ENCODE results near the gene TMEM88. TPM values are rescaled to one million over a fixed set of nuclear protein-coding genes. Genes with fewer than 3 reads are reported as not detected.
A peak's percentile ranks its signal among the peaks of the same experiment; 100 is the strongest.

The TMEM88 gene
- total and polyA plus RNA-seq, 2 of the 13 experiments (the other 11 are each of a cell fraction or from before 2014, with no cell fraction given): 0.31 to 0.66 TPM

- peak; percentile 72 for TF ChIP-seq ARID4A (CRISPR knock-in tag; IDR thresholded peaks at IDR 0.05; ENCODE audit: borderline replicate concordance)
- TF ChIP-seq AKNA (CRISPR knock-in tag; IDR thresholded peaks at IDR 0.05; ENCODE audit: borderline replicate concordance): no peak
- no peak for TF ChIP-seq ZNF614 (CRISPR knock-in tag; IDR thresholded peaks at IDR 0.05; ENCODE audit: borderline replicate concordance)
- TF ChIP-seq SUZ12 (IDR thresholded peaks at IDR 0.05; ENCODE audit: low read depth, low read length): no peak
- TF ChIP-seq ZNF484 (CRISPR knock-in tag; IDR thresholded peaks at IDR 0.05; ENCODE audit: borderline replicate concordance, low read depth): no peak
- TF ChIP-seq ZNF639 (CRISPR knock-in tag; conservative IDR thresholded peaks at IDR 0.05): no peak
- no peak for TF ChIP-seq TCF7 (IDR thresholded peaks at IDR 0.05; ENCODE audit: low read depth)
- TF ChIP-seq SIX1 (CRISPR knock-in tag; IDR thresholded peaks at IDR 0.05; ENCODE audit: borderline replicate concordance): no peak
- TF ChIP-seq RFX5 (IDR thresholded peaks at IDR 0.05; ENCODE audit: low read depth, low read length): 0 out of 2 replicates have a peak, but pooled peaks have one; percentile 39
- no peak for TF ChIP-seq ZNF207 (IDR thresholded peaks at IDR 0.05; ENCODE audit: borderline replicate concordance)
- peak; percentile 65; the same call in 1 of the 2 replicates for TF ChIP-seq SIN3A (IDR thresholded peaks at IDR 0.05; ENCODE audit: borderline replicate concordance, low read depth, low read length)
- no peak for TF ChIP-seq STAT6 (CRISPR knock-in tag; IDR thresholded peaks at IDR 0.05; ENCODE audit: borderline replicate concordance)
- no peak for TF ChIP-seq ZNF234 (CRISPR knock-in tag; conservative IDR thresholded peaks at IDR 0.05)
- no peak for TF ChIP-seq ZNF333 (CRISPR knock-in tag; IDR thresholded peaks at IDR 0.05; ENCODE audit: borderline replicate concordance)
- no peak for TF ChIP-seq NFE2 (CRISPR knock-in tag; IDR thresholded peaks at IDR 0.05)
- TF ChIP-seq SATB2 (CRISPR knock-in tag; IDR thresholded peaks at IDR 0.05): no peak
These were observed 20.9 kb upstream of the TMEM88 start, which contains the start of gene KDM6B (continued) for GRCh38 chr17:7833795-7834541.

Measured in HepG2 (cell line).